GM13977 (cell line): ENCODE results near the gene KTN1.

Experiments
- DNase-seq: peaks from one replicate; pipeline ENCODE4 v3.0.0; 2012; ENCODE audit warnings: low spot score
- CTCF ChIP-seq: IDR thresholded peaks from 2 replicates; pipeline ENCODE4 v1.5.1; 2012; ENCODE audit warnings: mild to moderate bottlenecking, control low read depth; ENCODE audit not compliant: insufficient read depth; ENCODE audit errors: extremely low read depth, missing control alignments
- in situ Hi-C: fragments of 300-500 bp; cut with MboI; formaldehyde crosslinking; loops from one replicate; pipeline ENCODE4 v1.12.0; 2022; ENCODE audit warnings: low sequenced_read_pairs, low pct_unique_long_range_greater_than_20kb, mixed read lengths, inconsistent platforms; ENCODE audit not compliant: unreplicated experiment

Gene KTN1

GRCh38 chr14:55583942-55584468 is 4.0 kb downstream of the KTN1 start:
- no peak for TF ChIP-seq CTCF
- in situ Hi-C loops = no loop called here
- no peak for DNase-seq

GRCh38 chr14:55585854-55586253 is 5.8 kb downstream of the KTN1 start:
- no peak for TF ChIP-seq CTCF
- in situ Hi-C loops = no loop called here
- DNase-seq = no peak

- no peak for TF ChIP-seq CTCF
- no peak for DNase-seq
- in situ Hi-C loops = no loop called here
These were observed 6.4 kb downstream of the KTN1 start for GRCh38 chr14:55586411-55586810.

GRCh38 chr14:55587847-55588246 is 7.8 kb downstream of the KTN1 start:
- no peak for TF ChIP-seq CTCF
- in situ Hi-C loops = no loop called here
- no peak for DNase-seq

- no peak for DNase-seq
- in situ Hi-C loops = no loop called here
- no peak for TF ChIP-seq CTCF
These were observed 8.3 kb downstream of the KTN1 start for GRCh38 chr14:55588259-55588699.

GRCh38 chr14:55589171-55589570 is 9.2 kb downstream of the KTN1 start:
- in situ Hi-C loops = no loop called here
- DNase-seq = no peak
- TF ChIP-seq CTCF = no peak

- in situ Hi-C loops = no loop called here
- no peak for TF ChIP-seq CTCF
- no peak for DNase-seq
These were observed 12.4 kb downstream of the KTN1 start for GRCh38 chr14:55592436-55592835.
